ENCODE results near the gene ADAMTSL4.
"Not testable (repeated sequence)": the region's sequence is repeated elsewhere in the genome, so short reads cannot be mapped to it uniquely, and the experiment has no call there.

Gene ADAMTSL4

GRCh38 chr1:150582371-150582770, 33.2 kb downstream of the ADAMTSL4 start:
- no peak for DNase-seq (ENCODE audit: low read depth in 3 of 3)

DNA sequence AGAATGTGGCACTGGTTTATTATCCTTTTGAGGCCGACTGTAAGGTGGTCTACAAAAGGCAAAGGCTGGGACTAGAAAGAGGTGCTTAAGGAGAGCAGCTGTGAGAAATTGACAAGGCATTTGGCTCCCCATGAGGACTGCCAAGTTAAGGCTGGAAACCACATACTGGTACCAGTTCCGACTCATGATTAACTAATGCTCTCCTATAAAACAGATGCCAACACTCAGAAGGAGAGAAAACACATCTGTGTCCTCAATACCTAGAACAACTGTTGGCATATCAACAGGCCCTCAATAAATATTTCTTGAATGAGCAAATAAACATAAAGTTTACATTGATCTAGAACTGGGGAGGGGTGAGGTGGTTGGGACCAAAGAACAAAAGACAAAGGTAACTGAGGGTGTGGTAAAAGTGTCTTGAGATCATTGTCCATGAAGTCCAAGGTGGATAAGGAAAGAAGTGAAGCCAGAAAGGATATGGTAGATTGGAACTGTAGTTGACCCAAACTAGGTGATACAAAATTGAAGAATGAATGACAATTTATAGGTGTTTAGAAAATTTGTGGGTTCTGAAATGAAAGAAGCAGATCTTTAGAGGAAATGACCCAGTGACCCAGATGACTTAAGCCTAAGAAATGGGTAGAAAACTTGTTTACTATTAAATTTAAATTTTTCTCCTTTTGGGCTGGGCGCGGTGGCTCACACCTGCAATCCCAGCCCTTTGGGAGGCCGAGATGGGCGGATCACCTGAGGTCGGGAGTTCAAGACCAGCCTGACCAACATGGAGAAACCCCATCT, 47.1 kb downstream of the ADAMTSL4 start:
- no peak for DNase-seq (ENCODE audit: low read depth in 3 of 3)

DNA sequence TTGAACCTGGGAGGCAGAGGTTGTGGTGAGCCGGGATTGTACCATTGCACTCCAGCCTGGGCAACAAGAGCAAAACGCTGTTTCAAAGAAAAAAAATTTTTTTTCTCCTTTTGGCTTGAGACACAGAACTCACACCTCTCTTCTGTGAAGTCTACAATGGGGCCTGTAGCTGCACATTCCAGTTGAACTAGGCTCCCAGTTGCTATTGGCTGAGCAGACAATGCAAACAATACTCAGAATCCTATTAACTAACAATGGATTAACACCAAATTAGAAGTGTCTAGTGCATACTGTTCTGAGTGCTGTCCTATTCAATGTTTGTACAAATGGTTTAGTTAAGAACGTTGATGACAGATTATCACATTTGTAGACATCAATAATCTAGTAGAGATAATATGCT, 47.8 kb downstream of the ADAMTSL4 start:
- DNase-seq (ENCODE audit: low read depth in 3 of 3): no peak

GRCh38 chr1:150598346-150598745, 49.1 kb downstream of the ADAMTSL4 start:
- DNase-seq (ENCODE audit: low read depth in 3 of 3): not testable (repeated sequence)

DNA sequence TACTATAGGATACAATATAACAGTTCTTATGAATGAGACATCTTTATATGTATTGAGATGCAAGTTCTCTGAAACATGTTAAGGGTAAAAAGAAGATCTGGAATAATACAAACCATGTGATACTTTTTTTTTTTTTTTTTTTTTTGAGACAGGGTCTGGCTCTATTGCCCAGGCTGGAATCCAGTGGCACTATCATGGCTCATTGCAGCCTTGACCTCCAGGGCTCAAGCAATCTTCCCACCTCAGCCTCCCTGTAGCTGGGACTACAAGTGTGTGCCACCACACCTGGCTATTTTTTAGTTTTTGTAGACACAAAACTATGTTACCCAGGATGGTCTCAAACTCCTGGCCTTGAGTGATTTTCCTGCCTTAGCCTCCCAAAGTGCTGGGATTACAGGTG, 52.3 kb downstream of the ADAMTSL4 start:
- DNase-seq (ENCODE audit: low read depth in 3 of 3): no peak

GRCh38 chr1:150602372-150602771, 53.2 kb downstream of the ADAMTSL4 start:
- DNase-seq (ENCODE audit: low read depth in 3 of 3): not testable (repeated sequence)

DNA sequence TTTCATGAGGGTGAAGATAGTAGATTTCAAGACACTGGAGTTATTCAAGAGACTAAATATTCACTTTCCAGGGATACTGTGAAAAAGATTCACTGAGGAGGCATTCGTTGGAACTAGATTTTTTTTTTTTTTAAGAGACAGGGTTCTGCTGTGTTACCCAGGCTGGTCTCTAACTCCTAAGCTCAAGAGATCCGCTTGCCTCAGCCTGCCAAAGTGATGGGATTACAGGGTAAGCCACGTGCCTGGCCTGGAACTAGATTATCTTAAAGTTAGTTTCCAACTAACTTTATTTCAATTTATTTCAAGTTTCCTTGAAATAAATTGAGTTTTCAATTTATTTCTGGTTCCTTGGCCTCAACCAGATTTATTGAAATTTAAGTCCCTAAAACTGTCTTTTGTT, 54.5 kb downstream of the ADAMTSL4 start:
- DNase-seq (ENCODE audit: low read depth in 3 of 3): no peak

GRCh38 chr1:150604226-150604588, 55.0 kb downstream of the ADAMTSL4 start:
- no peak for DNase-seq (ENCODE audit: low read depth in 3 of 3)

DNA sequence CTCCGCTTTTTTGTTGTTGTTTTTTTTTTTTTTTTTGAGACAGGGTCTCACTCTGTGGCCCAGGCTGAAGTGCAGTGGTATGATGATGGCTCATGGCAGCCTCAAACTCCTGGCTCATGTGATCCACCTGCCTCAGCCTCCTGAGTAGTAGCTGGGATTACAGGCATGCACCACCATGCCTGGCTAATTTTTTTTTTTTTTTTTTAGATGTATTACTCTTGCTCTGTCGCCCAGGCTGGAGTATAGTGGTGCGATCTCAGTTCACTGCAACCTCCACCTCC, 56.2 kb downstream of the ADAMTSL4 start:
- DNase-seq (ENCODE audit: low read depth in 3 of 3): not testable (repeated sequence)

GRCh38 chr1:150606463-150607142, 57.4 kb downstream of the ADAMTSL4 start:
- DNase-seq (ENCODE audit: low read depth in 3 of 3): no peak

DNA sequence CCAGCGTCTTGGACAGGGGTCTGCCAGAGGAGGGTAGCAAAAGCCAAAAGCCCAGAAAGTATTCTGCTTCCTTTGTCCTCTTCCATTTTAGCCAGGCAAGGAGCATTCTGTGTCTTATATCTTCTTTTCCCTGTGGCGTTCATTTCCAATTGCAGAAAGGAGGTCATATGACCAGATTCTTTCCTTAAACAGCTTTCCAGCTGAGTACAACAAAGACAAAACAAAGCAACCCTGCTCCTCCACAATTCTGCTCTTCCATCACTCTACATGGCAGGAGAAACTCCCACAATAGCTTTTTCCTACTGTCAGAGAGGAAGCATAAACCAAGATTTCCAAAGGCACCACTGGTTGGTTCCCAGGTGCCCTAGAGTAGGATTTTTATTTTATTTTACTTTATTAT, 60.5 kb downstream of the ADAMTSL4 start:
- no peak for DNase-seq (ENCODE audit: low read depth in 3 of 3)
